Endothelial cell of umbilical vein (primary cell): ENCODE results near the gene PPP6R1. TPM values are rescaled to one million over a fixed set of nuclear protein-coding genes. Genes with fewer than 3 reads are reported as not detected.
A peak's percentile ranks its signal among the peaks of the same experiment; 100 is the strongest.

Source experiments
- BruUV-seq: library from RNA; stranded (reverse); fragments of 400-500 nt; replicated peaks from 2 replicates; lab custom pipeline; 2021; lab: Mats Ljungman, UMichigan
- CTCF ChIA-PET: fragments of 300-600, 350-600 bp; sonication (Branson Sonifier 250); formaldehyde crosslinking; loops from one replicate; lab custom pipeline; 2021; ENCODE audit warnings: antibody characterized with exemption, inconsistent platforms; lab: Charles Lee
- POLR2A ChIA-PET: fragments of 300-600, 350-600 bp; sonication (Branson Sonifier 250); formaldehyde crosslinking; loops from one replicate; lab custom pipeline; 2021; ENCODE audit warnings: antibody characterized with exemption, inconsistent platforms; lab: Charles Lee
- DNase-seq: peaks from one replicate; pipeline ENCODE4 v3.0.0-alpha.2; 2011; ENCODE audit warnings: low read depth, low spot score
- FAIRE-seq: peaks from 2 replicates; lab custom pipeline; 2011; peaks lifted over from hg19 to GRCh38; lab: Jason Lieb, UNC
- H2AFZ ChIP-seq: 2 replicates; pipeline ENCODE4 v1.6.0; 2012; ENCODE audit warnings: low read depth, low read length, control low read depth, inconsistent platforms
- H3K27ac ChIP-seq: 2 replicates; pipeline ENCODE4 v1.5.1; 2011; ENCODE audit warnings: low read depth, mild to moderate bottlenecking, control low read depth, low read length, moderate library complexity; ENCODE audit not compliant: insufficient read depth
- H3K27me3 ChIP-seq, 2 experiments: 2 replicates each; pipeline versions ENCODE4 v1.6.0 to v1.6.1; 2011; ENCODE audit warnings: low read length in 2 of 2, mixed read lengths in 1 of 2; ENCODE audit not compliant: control insufficient read depth in 2 of 2, insufficient read depth in 2 of 2
- H3K36me3 ChIP-seq, 2 experiments: 2 replicates in 1 of 2; 3 replicates in 1 of 2; pipeline ENCODE4 v1.5.1; 2011; ENCODE audit warnings: low read length in 2 of 2, mild to moderate bottlenecking in 1 of 2, moderate library complexity in 1 of 2; ENCODE audit not compliant: control insufficient read depth in 2 of 2, insufficient read depth in 2 of 2; ENCODE audit errors: extremely low read depth in 1 of 2
- H3K4me1 ChIP-seq: 3 replicates; pipeline ENCODE4 v1.5.1; 2011; ENCODE audit warnings: mild to moderate bottlenecking, low read length; ENCODE audit not compliant: control insufficient read depth, insufficient read depth; ENCODE audit errors: extremely low read depth
- H3K4me2 ChIP-seq: 2 replicates; pipeline ENCODE4 v1.6.1; 2011; ENCODE audit warnings: low read length, control low read depth, mixed read lengths; ENCODE audit not compliant: insufficient read depth
- H3K4me3 ChIP-seq, 3 experiments: fragments of 200-600 bp in 1 of 3; sonication (generic), shearing (Covaris generic) in 1 of 3; replicated peaks in 1 of 3; 2 replicates each; pipeline ENCODE4 v1.5.1; 2011 to 2016; ENCODE audit warnings: control low read depth in 3 of 3, low read length in 3 of 3, mild to moderate bottlenecking in 2 of 3, inconsistent platforms in 1 of 3, low read depth in 1 of 3, moderate library complexity in 1 of 3; ENCODE audit not compliant: insufficient read depth in 1 of 3
- H3K79me2 ChIP-seq: 2 replicates; pipeline ENCODE4 v1.6.0; 2012; ENCODE audit warnings: low read length, inconsistent platforms; ENCODE audit not compliant: control insufficient read depth, insufficient read depth
- H3K9ac ChIP-seq: replicated peaks from 2 replicates; pipeline ENCODE3; 2011; ENCODE audit warnings: low read length, control low read depth; ENCODE audit not compliant: insufficient read depth; ENCODE audit errors: extremely low read depth
- H3K9me1 ChIP-seq: replicated peaks from 3 replicates; pipeline ENCODE4 v1.6.0; 2011; ENCODE audit warnings: mild to moderate bottlenecking, low read length; ENCODE audit not compliant: control insufficient read depth, insufficient read depth; ENCODE audit errors: extremely low read depth
- H3K9me3 ChIP-seq: replicated peaks from 2 replicates; pipeline ENCODE4 v1.5.1; 2012; ENCODE audit warnings: low read length, inconsistent platforms; ENCODE audit not compliant: control insufficient read depth, insufficient read depth
- H4K20me1 ChIP-seq: replicated peaks from 2 replicates; pipeline ENCODE3; 2011; ENCODE audit warnings: mild to moderate bottlenecking, low read length; ENCODE audit not compliant: control insufficient read depth, insufficient read depth; ENCODE audit errors: extremely low read depth
- CTCF ChIP-seq, 2 donors: IDR thresholded peaks; 1 replicate in 1 of 2; 2 replicates in 1 of 2; pipeline ENCODE4 v1.5.1; 2011; ENCODE audit warnings: low read length in 2 of 2, mild to moderate bottlenecking in 2 of 2, moderate library complexity in 2 of 2, control low read depth in 1 of 2, inconsistent platforms in 1 of 2, low read depth in 1 of 2; ENCODE audit not compliant: insufficient read depth in 1 of 2; ENCODE audit errors: extremely low read depth in 1 of 2
- EZH2 ChIP-seq: IDR thresholded peaks from 2 replicates; pipeline ENCODE4 v1.6.1; 2012; ENCODE audit warnings: borderline replicate concordance, low read depth, mild to moderate bottlenecking, moderate library complexity, low read length, inconsistent platforms; ENCODE audit not compliant: severe bottlenecking
- FOS ChIP-seq: IDR thresholded peaks from 2 replicates; pipeline ENCODE4 v1.6.1; 2011; ENCODE audit warnings: mild to moderate bottlenecking, low read length, moderate library complexity, borderline replicate concordance; ENCODE audit not compliant: insufficient read depth
- GATA2 ChIP-seq: IDR thresholded peaks from 2 replicates; pipeline ENCODE4 v1.7.0; 2011; ENCODE audit warnings: low read depth, mild to moderate bottlenecking, moderate library complexity, mixed read lengths, low read length; ENCODE audit not compliant: insufficient read length, insufficient read depth
- JUN ChIP-seq: IDR thresholded peaks from 2 replicates; pipeline ENCODE4 v1.6.1; 2011; ENCODE audit warnings: borderline replicate concordance, low read depth; ENCODE audit not compliant: insufficient read length, insufficient read depth
- MYC ChIP-seq: IDR thresholded peaks from one replicate; pipeline ENCODE4 v1.6.1; 2011; ENCODE audit warnings: mild to moderate bottlenecking, low read depth, low read length
- POLR2A ChIP-seq: IDR thresholded peaks from 2 replicates; pipeline ENCODE4 v1.6.1; 2012; ENCODE audit warnings: low read depth, mild to moderate bottlenecking, control low read depth, low read length
- POLR2AphosphoS5 ChIP-seq: IDR thresholded peaks from 2 replicates; pipeline ENCODE4 v1.6.1; 2012; ENCODE audit warnings: low read depth, mild to moderate bottlenecking, control low read depth, low read length, moderate library complexity; ENCODE audit not compliant: insufficient read depth
- dilution Hi-C: fragments of 300-500 bp; cut with MboI; formaldehyde crosslinking; loops from one replicate; pipeline ENCODE4 v1.15.0; 2019; ENCODE audit warnings: low sequenced_read_pairs; ENCODE audit not compliant: extremely low pct_ligation_motif_present
- intact Hi-C: fragments of 100-400 bp; cut with micrococcal nuclease; formaldehyde crosslinking; loops from one replicate; pipeline ENCODE4 v1.10.0; 2022
- polyA plus RNA-seq, 4 experiments: library from polyadenylated mRNA; depleted of rRNA in 3 of 4; stranded (reverse) in 3 of 4; unstranded in 1 of 4; fragments of >200 nt; gene quantifications; 2 replicates each; pipeline versions ENCODE4 v1.2.1 to v1.2.3, GENCODE V29; 2011 to 2012; ENCODE audit warnings: missing spikeins in 1 of 4
- total RNA-seq: library from RNA; stranded (reverse); gene quantifications from 2 replicates; pipeline ENCODE4 v1.2.3, GENCODE V29; 2021
- TF ChIP-seq, protein P1 (sequence below): IDR thresholded peaks from 2 replicates; pipeline ENCODE4 v1.6.1; 2011; ENCODE audit not compliant: insufficient read depth, insufficient read length

Gene PPP6R1
- total and polyA plus RNA-seq, 2 donors (not counting 3 experiments of a cell fraction or from before 2014, with no cell fraction given) = 35.7 to 71.8 TPM

GRCh38 chr19:55279770-55280643 is 21.2 kb upstream of the PPP6R1 start, which contains the start of gene HSPBP1:
HSPBP1 (minus strand) TSS chr19:55280110; CDS start chr19:55279608, 502 bp downstream.
- Histone ChIP-seq H3K4me3 (peak within 1 kb of the TSS; percentile 66 to 96 (median 79)), H3K36me3 (peaks cover 0 to 2% of the 10 kb centered on the region in 2 experiments), H3K79me2 (no peaks in the 10 kb centered on the region), H3K9me3 (no peaks in the 10 kb centered on the region), H3K4me2 (peak within 1 kb of the TSS; percentile 54), H3K27ac (peak within 1 kb of the TSS; percentile 65), H3K9me1 (no peaks in the 10 kb centered on the region), H4K20me1 (no peaks in the 10 kb centered on the region), H2AFZ (peak within 1 kb of the TSS; percentile 98), H3K9ac (peak within 1 kb of the TSS; percentile 64), H3K27me3 (peaks cover 5 to 6% of the 10 kb centered on the region in 2 experiments), H3K4me1 (peaks cover 3% of the 10 kb centered on the region)
- BruUV-seq = no TSS peak
- DNase-seq = peak; percentile 93
- FAIRE-seq = peak; percentile 94
- dilution Hi-C loops = no loop called here
- intact Hi-C loops = loop anchor here (1.0 to 2.0 kb wide), 2 partner anchors 21 to 59 kb away; partner anchors contain the start of genes KMT5C and PPP6R1
- TF ChIP-seq JUN = no peak
- peak; percentile 72 for TF ChIP-seq POLR2AphosphoS5
- TF ChIP-seq, protein P1, sequence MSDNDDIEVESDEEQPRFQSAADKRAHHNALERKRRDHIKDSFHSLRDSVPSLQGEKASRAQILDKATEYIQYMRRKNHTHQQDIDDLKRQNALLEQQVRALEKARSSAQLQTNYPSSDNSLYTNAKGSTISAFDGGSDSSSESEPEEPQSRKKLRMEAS = peak; percentile 67
- TF ChIP-seq POLR2A = peak; percentile 44
- CTCF ChIA-PET = interaction anchor here (0.8 to 1.5 kb wide), 8 partner anchors 11 to 224 kb away, joined by 3 to 7 read pairs (median 4); partner anchors contain the start of genes PPP6R1 and TMEM238
- POLR2A ChIA-PET = interaction anchor here (0.7 to 2.0 kb wide), 4 partner anchors 21 to 197 kb away, joined by 3 to 8 read pairs (median 6); partner anchors contain the start of genes PPP6R1 and UBE2S

- no peaks in the 10 kb centered on the region for H4K20me1 ChIP-seq
- intact Hi-C loops = no loop called here
- peak overlapping the region; percentile 98 for H2AFZ ChIP-seq
- H3K9me3 ChIP-seq = no peaks in the 10 kb centered on the region
- POLR2A ChIA-PET = interaction anchor here (0.7 to 2.0 kb wide), 4 partner anchors 20 to 198 kb away, joined by 3 to 8 read pairs (median 6); partner anchors contain the start of genes PPP6R1 and UBE2S
- no peak overlapping the region for H3K27ac ChIP-seq
- DNase-seq (no peak), FAIRE-seq (no peak)
- H3K79me2 ChIP-seq = no peaks in the 10 kb centered on the region
- dilution Hi-C loops = no loop called here
- CTCF ChIA-PET = interaction anchor here (1.5 kb wide), 1 partner anchor 12 kb away, joined by 6 read pairs; no protein-coding TSS in a partner anchor
- TF ChIP-seq POLR2A = no peak
- TF ChIP-seq JUN = no peak
- TF ChIP-seq GATA2 = no peak
- TF ChIP-seq MYC = no peak
- TF ChIP-seq, protein P1 = no peak
- TF ChIP-seq CTCF (IDR thresholded peaks at IDR 0.05; ENCODE audit: extremely low read depth in 1 of 2, insufficient read depth in 1 of 2, low read depth in 1 of 2, low read length in 2 of 2) = no peak
- TF ChIP-seq FOS = no peak
- TF ChIP-seq POLR2AphosphoS5 = no peak
- TF ChIP-seq EZH2 = no peak
- peaks cover 0 to 2% of the 10 kb centered on the region in 2 experiments for H3K36me3 ChIP-seq
- H3K4me1 ChIP-seq = peaks cover 3% of the 10 kb centered on the region
- H3K4me3 ChIP-seq = peak overlapping the region; percentile 66 to 96 (median 79)
- H3K4me2 ChIP-seq = peak overlapping the region; percentile 25
- BruUV-seq = TSS peak; percentile 23
- H3K27me3 ChIP-seq = peaks cover 5 to 6% of the 10 kb centered on the region in 2 experiments
- no peaks in the 10 kb centered on the region for H3K9me1 ChIP-seq
- H3K9ac ChIP-seq = peak overlapping the region; percentile 64
Observed at GRCh38 chr19:55279340-55279739, 20.5 kb upstream of the PPP6R1 start.
